Activated B cell treated with CpG ODN at 0.5 μM for 24 hours (primary cell): Measurements from ENCODE around the gene ASIC5. TPM values are rescaled to one million over a fixed set of nuclear protein-coding genes. Genes with fewer than 3 reads are reported as not detected.

Source experiments
- ATAC-seq: fragments of 200-7000 bp; cut with Tn5 transposase; one replicate; pipeline ENCODE4 v1.10.0; 2021; ENCODE audit warnings: low read depth, mild to moderate bottlenecking, moderate library complexity
- CTCF ChIA-PET: fragments of 350-600 bp; sonication (Branson Sonifier 250); formaldehyde crosslinking; loops from one replicate; lab custom pipeline; 2021; ENCODE audit warnings: antibody characterized with exemption; lab: Charles Lee
- POLR2A ChIA-PET: fragments of 350-600 bp; sonication (Branson Sonifier 250); formaldehyde crosslinking; loops from one replicate; lab custom pipeline; 2021; ENCODE audit warnings: antibody characterized with exemption; lab: Charles Lee
- DNase-seq: peaks from one replicate; pipeline ENCODE4 v3.0.0; 2022
- H3K27ac Mint-ChIP-seq: one replicate; pipeline ENCODE4 v1.8.0; 2020; ENCODE audit warnings: mixed read lengths
- H3K27me3 Mint-ChIP-seq: one replicate; pipeline ENCODE4 v1.8.0; 2021; ENCODE audit warnings: mixed read lengths
- H3K36me3 Mint-ChIP-seq: one replicate; pipeline ENCODE4 v1.8.0; 2021; ENCODE audit warnings: low read depth, mixed read lengths
- H3K4me1 Mint-ChIP-seq: one replicate; pipeline ENCODE4 v1.8.0; 2021; ENCODE audit warnings: mixed read lengths
- H3K4me3 Mint-ChIP-seq: one replicate; pipeline ENCODE4 v1.8.0; 2020; ENCODE audit warnings: mild to moderate bottlenecking, mixed read lengths
- H3K9me3 Mint-ChIP-seq: one replicate; pipeline ENCODE4 v1.8.0; 2020; ENCODE audit warnings: mixed read lengths
- intact Hi-C: fragments of 100-400 bp; cut with micrococcal nuclease; formaldehyde crosslinking; loops from one replicate; pipeline ENCODE4 v1.15.1; 2024
- total RNA-seq: library from RNA; stranded (reverse); gene quantifications from 2 replicates; pipeline ENCODE4 v1.2.3, GENCODE V29; 2022
- TF ChIP-seq, protein P1 (sequence below): fragments of 200-600 bp; IDR thresholded peaks from one replicate; pipeline ENCODE4 v1.8.0; 2022; ENCODE audit warnings: antibody characterized with exemption, mild to moderate bottlenecking

Gene ASIC5
- total RNA-seq, 1 donor from 2014 or later: not detected

DNA sequence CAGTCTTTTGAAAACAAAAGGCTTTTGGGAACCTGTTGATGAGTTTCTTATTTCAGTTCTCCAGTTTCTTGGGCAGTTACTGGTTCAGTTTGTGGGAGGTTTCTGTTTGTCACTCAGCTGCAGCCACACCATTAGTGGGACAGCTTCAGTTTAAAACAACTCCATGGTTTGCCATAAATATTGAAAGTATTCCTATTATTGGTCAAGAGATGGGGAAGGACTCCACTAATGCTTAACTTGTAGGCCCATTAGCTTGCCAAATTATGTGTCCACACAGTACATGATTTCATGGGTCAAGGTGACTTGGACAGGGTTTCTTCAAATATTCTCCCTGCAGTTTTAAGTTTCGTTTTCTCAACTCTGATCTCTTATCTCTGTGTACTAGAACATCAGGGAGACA lies 15.5 kb upstream of the ASIC5 start:
- H3K4me1 Mint-ChIP-seq: no peaks in the 10 kb centered on the region
- ChIA-PET POLR2A (no interaction called here), CTCF (no interaction called here)
- H3K27me3 Mint-ChIP-seq: no peaks in the 10 kb centered on the region
- no peaks in the 10 kb centered on the region for H3K36me3 Mint-ChIP-seq
- DNase-seq (no peak), ATAC-seq (no peak)
- TF ChIP-seq, protein P1, sequence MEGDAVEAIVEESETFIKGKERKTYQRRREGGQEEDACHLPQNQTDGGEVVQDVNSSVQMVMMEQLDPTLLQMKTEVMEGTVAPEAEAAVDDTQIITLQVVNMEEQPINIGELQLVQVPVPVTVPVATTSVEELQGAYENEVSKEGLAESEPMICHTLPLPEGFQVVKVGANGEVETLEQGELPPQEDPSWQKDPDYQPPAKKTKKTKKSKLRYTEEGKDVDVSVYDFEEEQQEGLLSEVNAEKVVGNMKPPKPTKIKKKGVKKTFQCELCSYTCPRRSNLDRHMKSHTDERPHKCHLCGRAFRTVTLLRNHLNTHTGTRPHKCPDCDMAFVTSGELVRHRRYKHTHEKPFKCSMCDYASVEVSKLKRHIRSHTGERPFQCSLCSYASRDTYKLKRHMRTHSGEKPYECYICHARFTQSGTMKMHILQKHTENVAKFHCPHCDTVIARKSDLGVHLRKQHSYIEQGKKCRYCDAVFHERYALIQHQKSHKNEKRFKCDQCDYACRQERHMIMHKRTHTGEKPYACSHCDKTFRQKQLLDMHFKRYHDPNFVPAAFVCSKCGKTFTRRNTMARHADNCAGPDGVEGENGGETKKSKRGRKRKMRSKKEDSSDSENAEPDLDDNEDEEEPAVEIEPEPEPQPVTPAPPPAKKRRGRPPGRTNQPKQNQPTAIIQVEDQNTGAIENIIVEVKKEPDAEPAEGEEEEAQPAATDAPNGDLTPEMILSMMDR: no peak
- intact Hi-C loops: no loop called here
- H3K27ac Mint-ChIP-seq: no peak overlapping the region
- peaks cover 4% of the 10 kb centered on the region for H3K9me3 Mint-ChIP-seq
- H3K4me3 Mint-ChIP-seq: no peak overlapping the region

DNA sequence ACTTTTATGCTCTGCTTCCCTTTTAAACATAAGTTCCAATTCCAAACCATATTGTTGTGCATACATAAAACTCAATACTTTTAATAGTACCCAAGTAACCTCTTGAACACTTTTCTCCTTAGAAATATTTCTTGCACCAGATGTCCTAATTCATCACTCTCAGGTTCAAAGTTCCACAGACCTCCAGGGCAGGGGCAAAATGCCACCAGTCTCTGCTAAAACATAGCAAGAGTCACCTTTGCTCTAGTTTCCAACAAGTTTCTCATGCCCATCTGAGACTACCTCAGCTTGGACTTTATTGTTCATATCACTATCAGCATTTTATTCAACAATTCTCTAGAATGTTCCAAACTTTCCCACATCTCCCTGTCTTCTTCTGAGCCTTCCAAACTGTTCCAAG lies 13.7 kb upstream of the ASIC5 start:
- intact Hi-C loops: no loop called here
- no peak overlapping the region for H3K4me3 Mint-ChIP-seq
- TF ChIP-seq, protein P1: no peak
- H3K9me3 Mint-ChIP-seq: peaks cover 9% of the 10 kb centered on the region
- no peaks in the 10 kb centered on the region for H3K36me3 Mint-ChIP-seq
- H3K27me3 Mint-ChIP-seq: no peaks in the 10 kb centered on the region
- H3K27ac Mint-ChIP-seq: no peak overlapping the region
- H3K4me1 Mint-ChIP-seq: no peaks in the 10 kb centered on the region
- CTCF ChIA-PET: no interaction called here
- DNase-seq: no peak
- no peak for ATAC-seq
- POLR2A ChIA-PET: no interaction called here

DNA sequence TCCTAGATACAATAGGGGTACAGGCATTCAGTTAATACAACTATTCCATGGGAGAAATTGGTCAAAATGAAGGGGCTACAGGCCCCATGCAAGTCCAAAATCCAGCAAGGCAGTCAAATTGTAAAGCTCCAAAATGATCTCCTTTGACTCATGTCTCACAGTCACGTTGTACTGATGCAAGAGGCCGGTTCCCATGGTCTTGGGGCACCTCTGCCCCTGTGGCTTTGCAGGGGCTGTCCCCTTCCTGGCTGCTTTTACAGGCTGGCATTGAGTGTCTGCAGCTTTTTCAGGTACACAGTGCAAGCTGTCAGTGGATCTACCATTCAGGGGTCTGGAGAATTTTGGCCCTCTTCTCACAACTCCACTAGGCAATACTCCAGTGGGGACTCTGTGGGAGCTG lies 12.5 kb upstream of the ASIC5 start:
- ChIA-PET POLR2A (no interaction called here), CTCF (no interaction called here)
- intact Hi-C loops: no loop called here
- Mint-ChIP-seq H3K36me3 (no peaks in the 10 kb centered on the region), H3K4me1 (no peaks in the 10 kb centered on the region), H3K9me3 (peaks cover 9% of the 10 kb centered on the region), H3K27me3 (no peaks in the 10 kb centered on the region), H3K4me3 (no peak overlapping the region), H3K27ac (no peak overlapping the region)
- TF ChIP-seq, protein P1: no peak
- DNase-seq (no peak), ATAC-seq (no peak)

DNA sequence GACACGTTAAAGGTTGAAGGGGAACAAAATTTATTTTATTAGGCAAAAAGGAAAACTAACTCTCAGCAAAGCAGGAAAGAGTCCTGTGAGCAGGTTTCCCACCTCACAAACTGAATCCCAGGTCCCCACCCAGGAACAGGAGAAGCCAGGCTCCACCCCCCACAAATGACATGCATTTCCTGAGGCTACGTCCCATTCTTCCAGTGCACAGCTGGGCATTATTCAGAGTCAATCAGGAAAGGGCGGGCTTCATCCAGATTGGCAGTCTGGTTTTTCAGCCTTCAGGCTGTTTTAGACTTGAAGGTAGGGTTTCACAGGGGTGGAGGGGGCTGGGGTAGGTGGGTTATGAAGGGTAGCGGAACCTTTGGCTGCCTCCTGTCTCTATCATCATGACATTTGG lies 11.9 kb upstream of the ASIC5 start:
- Mint-ChIP-seq H3K9me3 (peaks cover 9% of the 10 kb centered on the region), H3K4me1 (no peaks in the 10 kb centered on the region), H3K4me3 (no peak overlapping the region), H3K27ac (no peak overlapping the region), H3K27me3 (no peaks in the 10 kb centered on the region), H3K36me3 (no peaks in the 10 kb centered on the region)
- DNase-seq (no peak), ATAC-seq (no peak)
- TF ChIP-seq, protein P1: no peak
- CTCF ChIA-PET: no interaction called here
- intact Hi-C loops: no loop called here
- POLR2A ChIA-PET: no interaction called here

DNA sequence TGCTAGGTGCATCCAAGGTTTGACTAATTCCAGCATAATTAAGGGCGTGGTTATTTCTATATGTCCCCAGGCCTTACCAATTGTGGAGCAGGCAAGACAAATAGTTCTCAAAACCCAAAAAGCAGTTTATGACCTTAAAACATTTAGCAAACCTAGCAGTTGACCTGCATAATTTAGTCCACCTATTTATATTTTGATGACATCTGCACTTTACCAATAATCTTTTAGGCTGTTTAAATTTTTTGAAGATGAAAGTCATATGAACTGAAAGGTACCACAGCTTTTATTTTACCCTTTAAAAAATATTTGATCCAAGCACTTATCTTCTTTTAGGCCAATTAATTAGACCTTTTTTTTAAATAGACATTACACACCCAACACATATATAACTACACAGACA lies 9.8 kb upstream of the ASIC5 start:
- TF ChIP-seq, protein P1: no peak
- POLR2A ChIA-PET: no interaction called here
- no peak overlapping the region for H3K27ac Mint-ChIP-seq
- CTCF ChIA-PET: no interaction called here
- ATAC-seq: no peak
- intact Hi-C loops: no loop called here
- no peak overlapping the region for H3K4me3 Mint-ChIP-seq
- H3K9me3 Mint-ChIP-seq: peaks cover 9% of the 10 kb centered on the region
- H3K27me3 Mint-ChIP-seq: no peaks in the 10 kb centered on the region
- H3K4me1 Mint-ChIP-seq: no peaks in the 10 kb centered on the region
- no peak for DNase-seq
- no peaks in the 10 kb centered on the region for H3K36me3 Mint-ChIP-seq
